ENCODE results near the gene ZNF189. TPM values are rescaled to one million over a fixed set of nuclear protein-coding genes. Genes with fewer than 3 reads are reported as not detected.
A peak's percentile ranks its signal among the peaks of the same experiment; 100 is the strongest.

The ZNF189 gene
- 15.7 TPM for total RNA-seq (2013)
- 1 to 10 TPM in 2 of 3 donors, under 1 TPM in 1; 0.72 to 1.8 (median 1.2) TPM for polyA plus RNA-seq
- polyA minus RNA-seq: 3.1 and 3.2 TPM in 2 replicates
- total RNA-seq: 17.6 to 41.2 (median 25.5) reads per million in 11 experiments

- Mint-ChIP-seq H3K4me1 (peaks cover 33% of the 10 kb centered on the region), H3K9me3 (peaks cover 7 to 29% (median 13%) of the 10 kb centered on the region in 7 donors), H3K36me3 (peaks cover 46 to 51% of the 10 kb centered on the region in 2 donors), H3K27ac (peak within 1 kb of the TSS; percentile 96 to 100 (median 99)), H3K27me3 (ENCODE audit: low read depth in 3 of 3) (no peaks in the 10 kb centered on the region), H3K4me3 (peak within 1 kb of the TSS; percentile 90 to 99)
- Histone ChIP-seq H4K20me1 (ENCODE audit: insufficient read depth, low read length) (peaks cover 6% of the 10 kb centered on the region), H2AFZ (ENCODE audit: insufficient read depth, low read depth, low read length, poor library complexity, severe bottlenecking) (peak within 1 kb of the TSS; percentile 88), H3K36me3 (replicated peaks in 1 of 2; ENCODE audit: control insufficient read depth in 1 of 2, insufficient read depth in 2 of 2, low read length in 2 of 2) (peaks cover 26 to 41% of the 10 kb centered on the region in 2 donors), H3K9ac (ENCODE audit: insufficient read depth, low read length, poor library complexity, severe bottlenecking) (peak within 1 kb of the TSS; percentile 90), H3K4me1 (ENCODE audit: control insufficient read depth in 1 of 2, insufficient read depth in 2 of 2, low read length in 2 of 2) (peaks cover 21 to 34% of the 10 kb centered on the region in 2 donors), H3K4me3 (replicated peaks in 1 of 3; ENCODE audit: low read depth in 2 of 3, low read length in 3 of 3) (peak within 1 kb of the TSS; percentile 87 to 92 (median 91)), H3K27ac (ENCODE audit: low read depth in 1 of 2, low read length in 2 of 2) (peak within 1 kb of the TSS; percentile 79 to 98), H3K9me3 (replicated peaks in 1 of 2; ENCODE audit: control insufficient read depth in 1 of 2, insufficient read depth in 1 of 2, low read length in 2 of 2) (peaks cover 0 to 14% of the 10 kb centered on the region in 2 donors), H3K79me2 (ENCODE audit: insufficient read depth, low read length) (peaks cover 89% of the 10 kb centered on the region), H3K27me3 (ENCODE audit: control insufficient read depth in 2 of 2, insufficient read depth in 2 of 2, low read length in 2 of 2) (no peaks in the 10 kb centered on the region), H3K4me2 (replicated peaks; ENCODE audit: extremely low read depth, low read length, poor library complexity, severe bottlenecking) (peak within 1 kb of the TSS; percentile 78)
- intact Hi-C loops (cut with micrococcal nuclease): loop anchor here (5.0 to 10.0 kb wide), 3 partner anchors 134 to 1303 kb away; partner anchors contain the start of genes ERP44 (in 1 of the 2), INVS (in 1 of the 2) and RNF20 (in 1 of the 2)
- no peak for TF ChIP-seq CTCF (IDR thresholded peaks at IDR 0.05)
- peak; percentile 98 to 99 (median 98) for DNase-seq
- WGBS (ENCODE audit: insufficient coverage): under 1% methylated on average over 38 of the region's 44 CpGs
Observed at GRCh38 chr9:101398068-101398929, at the start of gene ZNF189, which contains the start of gene MRPL50. Gene ZNF189 (plus strand): TSS chr9:101398851. CDS start chr9:101399157, 306 bp downstream. Gene MRPL50 (minus strand): TSS chr9:101398618. CDS start chr9:101398592, 26 bp downstream.

GRCh38 chr9:101350285-101350684 lies 48.4 kb upstream of the ZNF189 start:
- Mint-ChIP-seq H3K27ac (no peak overlapping the region), H3K4me1 (no peaks in the 10 kb centered on the region), H3K9me3 (peaks cover 0 to 10% (median 2%) of the 10 kb centered on the region in 7 donors), H3K36me3 (no peaks in the 10 kb centered on the region), H3K4me3 (no peak overlapping the region), H3K27me3 (ENCODE audit: low read depth in 3 of 3) (peaks cover 0 to 5% (median 1%) of the 10 kb centered on the region in 3 donors)
- no peak overlapping the region for H2AFZ ChIP-seq (ENCODE audit: insufficient read depth, low read depth, low read length, poor library complexity, severe bottlenecking)
- TF ChIP-seq CTCF (IDR thresholded peaks at IDR 0.05): no peak
- H3K79me2 ChIP-seq (ENCODE audit: insufficient read depth, low read length): no peaks in the 10 kb centered on the region
- DNase-seq: no peak
- intact Hi-C loops (cut with micrococcal nuclease): no loop called here
- no peaks in the 10 kb centered on the region for H3K36me3 ChIP-seq (replicated peaks in 1 of 2; ENCODE audit: control insufficient read depth in 1 of 2, insufficient read depth in 2 of 2, low read length in 2 of 2)
- no peak overlapping the region for H3K9ac ChIP-seq (ENCODE audit: insufficient read depth, low read length, poor library complexity, severe bottlenecking)
- H3K27ac ChIP-seq (ENCODE audit: low read depth in 1 of 2, low read length in 2 of 2): no peak overlapping the region
- no CpG with 5 or more reads among the region's 1 CpG for WGBS (ENCODE audit: insufficient coverage)
- H3K9me3 ChIP-seq (replicated peaks in 1 of 2; ENCODE audit: control insufficient read depth in 1 of 2, insufficient read depth in 1 of 2, low read length in 2 of 2): peaks cover 0 to 2% of the 10 kb centered on the region in 2 donors
- H4K20me1 ChIP-seq (ENCODE audit: insufficient read depth, low read length): no peaks in the 10 kb centered on the region
- H3K4me1 ChIP-seq (ENCODE audit: control insufficient read depth in 1 of 2, insufficient read depth in 2 of 2, low read length in 2 of 2): no peaks in the 10 kb centered on the region
- H3K4me2 ChIP-seq (replicated peaks; ENCODE audit: extremely low read depth, low read length, poor library complexity, severe bottlenecking): no peak overlapping the region
- H3K4me3 ChIP-seq (replicated peaks in 1 of 3; ENCODE audit: low read depth in 2 of 3, low read length in 3 of 3): no peak overlapping the region
- H3K27me3 ChIP-seq (ENCODE audit: control insufficient read depth in 2 of 2, insufficient read depth in 2 of 2, low read length in 2 of 2): no peaks in the 10 kb centered on the region

Measured in CD14-positive monocyte (primary cell).